GM18508 (cell line): ENCODE results near the gene RERE.
"Not testable (repeated sequence)": the region's sequence is repeated elsewhere in the genome, so short reads cannot be mapped to it uniquely, and the experiment has no call there.

Experiments
- ATAC-seq: cut with Tn5 transposase; IDR thresholded peaks from one replicate; pipeline ENCODE4 v1.9.1; 2021; ENCODE audit warnings: moderate number of reproducible peaks; ENCODE audit not compliant: insufficient read depth, unreplicated experiment

Gene RERE

DNA sequence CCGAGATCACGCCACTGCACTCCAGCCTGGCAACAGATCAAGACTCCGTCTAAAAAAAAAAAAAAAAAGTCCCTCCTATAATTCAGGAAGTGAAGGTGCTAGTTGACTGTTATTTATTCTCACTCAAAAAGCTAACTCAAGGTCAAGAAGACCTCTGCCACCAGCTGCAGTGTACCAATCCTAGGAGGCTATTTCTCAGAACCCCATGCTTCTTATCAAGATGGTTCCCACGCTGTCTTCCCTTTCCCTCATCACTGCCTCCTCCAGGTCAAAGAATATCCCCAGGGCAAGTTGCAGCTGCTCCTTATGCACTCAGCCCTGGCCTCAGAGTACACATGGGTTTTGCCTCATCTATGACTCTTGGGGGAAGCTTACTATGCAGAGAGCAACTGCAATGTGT lies 53.6 kb downstream of the RERE start:
- no peak for ATAC-seq

DNA sequence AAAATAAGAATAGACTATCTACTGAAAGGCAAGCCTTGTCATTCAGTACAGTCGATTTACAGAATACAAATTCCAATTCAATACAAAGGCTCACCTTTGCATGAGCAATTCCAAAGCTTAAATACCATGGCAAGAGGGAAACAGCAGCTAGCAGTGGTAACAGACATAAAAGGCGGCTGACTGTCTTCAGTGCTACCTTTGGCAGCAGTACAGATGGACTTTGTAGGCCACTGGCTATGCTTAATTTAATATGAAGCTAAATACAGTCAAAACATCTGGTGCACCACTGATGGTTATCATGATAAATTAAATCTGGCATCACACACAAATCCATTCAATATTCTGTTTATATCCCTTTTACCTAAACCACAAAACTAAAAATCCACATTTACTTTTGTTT lies 62.4 kb downstream of the RERE start:
- no peak for ATAC-seq

DNA sequence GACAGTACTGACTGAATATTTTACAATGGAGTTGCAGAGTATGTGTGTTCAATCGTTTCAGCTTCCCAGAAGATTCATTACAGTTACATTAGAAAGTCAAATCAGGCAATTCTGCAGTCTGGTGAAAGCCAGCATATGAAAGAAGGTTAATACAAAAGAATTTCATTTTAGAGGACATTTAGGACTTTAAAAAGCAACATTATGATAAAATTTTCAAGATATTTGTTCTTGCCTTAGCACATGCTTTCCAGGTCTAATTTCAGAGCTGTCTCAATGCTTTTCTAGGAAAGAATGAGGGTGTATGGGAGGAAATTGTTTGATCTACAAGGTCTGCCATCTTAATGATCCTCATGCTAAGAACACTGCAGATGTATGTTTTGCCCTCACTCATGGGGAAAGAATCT lies 63.2 kb downstream of the RERE start:
- no peak for ATAC-seq

DNA sequence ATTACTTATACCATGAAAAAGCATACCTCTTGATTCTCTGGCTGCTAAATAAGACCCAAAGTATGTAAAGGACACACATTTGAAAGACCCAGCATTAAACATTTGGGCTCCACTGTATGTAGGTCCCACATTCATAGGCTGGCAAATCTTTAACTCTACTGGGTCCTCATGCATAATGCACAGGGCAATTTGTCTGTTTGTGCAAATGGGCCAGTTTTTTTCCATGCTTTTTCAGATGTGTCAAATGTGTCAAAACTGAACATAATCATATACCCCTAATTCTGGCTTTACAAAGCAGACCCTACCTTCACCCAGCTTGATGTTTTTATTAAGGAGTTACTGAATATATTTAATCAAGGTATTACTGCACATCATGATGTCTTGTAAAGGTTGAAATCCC lies 63.7 kb downstream of the RERE start:
- no peak for ATAC-seq

DNA sequence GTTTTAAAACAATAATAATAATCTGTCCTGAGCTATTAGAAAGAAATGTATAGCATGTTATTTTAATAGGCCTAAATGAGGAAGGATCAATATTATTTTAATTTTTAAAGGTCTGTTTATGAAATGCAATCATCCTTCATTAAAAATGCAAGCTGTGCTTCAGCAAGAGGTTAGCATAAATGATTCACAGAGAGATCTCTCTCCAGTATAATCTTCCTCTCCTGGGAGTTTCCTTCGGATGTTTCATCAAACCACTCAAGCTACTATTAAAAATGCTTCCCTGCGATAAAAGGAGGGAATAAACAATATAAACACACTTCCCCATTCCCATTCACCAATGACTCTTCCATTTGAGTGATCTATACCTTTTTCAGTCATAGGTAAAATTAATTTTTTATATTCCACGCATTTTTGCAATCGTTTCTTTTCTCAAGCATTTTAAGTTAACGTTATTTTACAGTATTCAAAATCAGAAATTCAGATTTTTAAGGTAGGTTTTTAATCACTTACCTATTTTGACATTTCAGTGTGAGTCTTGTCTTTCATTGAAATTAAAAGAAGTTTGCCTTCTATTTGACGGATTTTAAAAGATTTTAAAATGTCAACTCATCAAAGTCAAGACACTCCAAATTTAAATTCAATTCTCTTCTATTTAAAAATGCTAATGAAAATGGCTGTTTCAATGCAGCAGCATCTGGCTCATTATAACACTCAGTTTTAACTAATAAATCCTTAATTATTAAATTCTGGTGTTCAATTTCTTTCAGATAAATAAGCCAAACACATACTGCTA lies 64.3 kb downstream of the RERE start:
- ATAC-seq: no peak

DNA sequence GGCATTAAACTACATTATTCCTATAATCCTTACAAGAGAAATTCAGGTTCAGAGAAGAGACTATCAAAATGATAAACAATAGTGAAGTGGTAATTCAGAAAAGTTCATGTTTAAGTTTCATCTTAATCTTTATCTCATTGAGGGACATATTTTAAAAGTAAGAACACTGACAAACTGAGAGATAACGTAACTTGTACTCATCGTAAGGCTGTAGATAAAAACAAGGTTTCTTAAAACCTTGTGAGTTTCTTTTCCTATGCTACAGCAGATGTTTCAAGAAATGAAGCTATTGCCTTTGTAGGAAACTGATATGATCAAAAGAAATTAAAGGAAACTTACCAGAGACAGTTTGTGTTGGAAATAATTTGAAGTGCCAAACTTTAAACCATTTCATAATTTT lies 65.0 kb downstream of the RERE start:
- ATAC-seq: no peak

DNA sequence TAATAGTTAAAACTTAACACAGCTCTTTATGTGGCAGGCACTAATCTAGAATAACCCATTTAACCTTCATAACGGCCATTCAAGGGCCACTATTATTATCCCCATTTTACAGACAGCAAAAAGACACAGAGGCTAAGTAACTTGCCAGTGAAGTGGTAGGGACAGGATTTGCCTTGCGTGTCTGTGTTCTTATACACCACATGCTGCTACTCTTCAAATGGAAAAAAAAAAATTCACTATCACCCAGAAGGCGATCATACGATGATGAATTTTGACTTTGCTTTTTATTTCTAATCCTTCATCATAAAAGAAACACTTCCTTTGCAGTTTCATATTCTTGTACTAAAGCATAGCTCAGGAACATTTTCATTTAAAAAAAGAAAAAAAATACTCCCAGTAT lies 65.5 kb downstream of the RERE start:
- no peak for ATAC-seq

DNA sequence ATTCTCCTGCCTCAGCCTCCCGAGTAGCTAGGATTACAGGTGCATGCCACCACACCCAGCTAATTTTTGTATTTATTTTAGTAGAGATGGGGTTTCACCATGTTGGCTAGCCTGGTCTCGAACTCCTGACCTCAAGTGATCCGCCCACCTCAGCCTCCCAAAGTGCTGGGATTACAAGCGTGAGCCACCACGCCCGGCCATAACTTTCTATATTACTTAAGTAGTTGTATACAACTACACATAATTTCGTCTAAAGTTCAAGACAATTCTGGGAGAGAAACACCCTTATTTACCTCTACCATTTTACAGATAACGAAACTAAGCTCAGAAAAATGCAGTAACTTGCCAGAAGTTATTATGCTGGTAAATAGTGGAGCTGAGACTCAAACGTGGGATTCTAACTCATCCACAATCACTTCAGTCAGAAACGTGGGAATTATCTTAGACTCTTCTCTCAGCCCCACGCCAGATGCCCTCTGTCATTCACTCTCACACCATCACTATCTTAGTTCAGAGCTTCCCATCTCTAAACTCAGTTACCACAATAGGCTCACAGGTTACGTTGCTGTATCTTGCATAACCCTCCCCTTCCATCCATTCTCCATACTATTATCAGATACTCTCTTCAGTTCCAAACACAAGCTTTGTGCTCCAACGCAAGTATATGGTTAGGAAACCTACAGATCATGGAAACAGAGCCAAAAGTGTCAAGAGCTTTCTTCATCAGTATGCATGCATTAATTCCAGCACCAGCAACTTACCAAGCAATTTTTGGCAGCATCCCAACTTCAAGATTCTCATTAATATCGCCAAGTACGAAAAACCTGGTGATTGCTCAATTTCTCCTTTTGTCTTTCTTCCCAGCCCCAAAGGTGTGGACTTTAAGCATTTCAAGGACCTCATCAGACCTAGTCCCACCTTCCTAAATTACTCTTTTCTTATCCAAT lies 69.3 kb downstream of the RERE start:
- no peak for ATAC-seq

DNA sequence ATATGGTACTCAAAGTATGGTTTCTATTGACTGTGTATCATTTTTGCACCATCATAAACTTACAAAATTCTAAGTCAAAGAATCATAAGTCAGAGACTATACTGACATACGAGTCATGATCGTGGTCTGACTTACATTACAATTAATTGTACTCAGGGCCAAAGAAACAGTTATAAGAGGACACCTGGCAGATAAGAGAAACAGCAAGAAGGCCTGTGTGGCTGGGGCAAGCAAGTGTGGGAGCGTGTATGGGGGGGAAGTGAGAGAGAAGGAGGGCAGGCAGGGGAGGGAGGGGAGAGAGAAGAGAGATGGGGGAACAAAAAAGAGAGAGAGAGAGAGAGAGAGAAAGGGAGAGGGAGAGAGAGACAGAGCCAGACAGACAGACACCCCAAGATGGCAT lies 70.9 kb downstream of the RERE start:
- no peak for ATAC-seq

DNA sequence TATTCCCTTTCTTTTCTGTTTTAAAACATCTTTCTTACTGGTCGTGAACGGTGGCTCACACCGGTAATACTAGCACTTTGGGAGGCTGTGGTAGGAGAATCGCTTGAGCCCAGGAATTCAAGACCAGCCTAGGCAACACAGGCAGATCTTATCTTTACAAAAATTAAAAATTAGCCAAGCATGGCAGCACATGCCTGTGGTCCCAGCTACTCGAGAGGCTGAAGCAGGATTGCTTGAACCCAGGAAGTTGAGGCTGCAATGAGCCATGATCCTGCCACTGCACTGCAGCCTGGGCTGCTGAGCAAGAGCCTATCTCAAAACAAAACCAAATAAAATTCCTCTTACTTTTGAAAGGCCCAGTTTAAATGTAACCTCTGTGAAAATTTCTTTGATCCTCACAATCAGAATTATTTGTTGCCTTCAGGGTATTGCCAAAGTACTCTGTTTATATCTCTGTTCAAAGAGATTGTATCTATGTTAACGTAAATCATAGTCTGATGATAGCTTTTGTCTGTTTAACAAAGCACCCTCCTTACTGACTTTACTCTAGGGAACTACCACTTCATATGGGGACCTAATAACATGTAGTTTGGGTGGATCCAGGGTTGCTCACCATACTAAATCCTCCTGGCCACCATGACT lies 71.6 kb downstream of the RERE start:
- no peak for ATAC-seq

DNA sequence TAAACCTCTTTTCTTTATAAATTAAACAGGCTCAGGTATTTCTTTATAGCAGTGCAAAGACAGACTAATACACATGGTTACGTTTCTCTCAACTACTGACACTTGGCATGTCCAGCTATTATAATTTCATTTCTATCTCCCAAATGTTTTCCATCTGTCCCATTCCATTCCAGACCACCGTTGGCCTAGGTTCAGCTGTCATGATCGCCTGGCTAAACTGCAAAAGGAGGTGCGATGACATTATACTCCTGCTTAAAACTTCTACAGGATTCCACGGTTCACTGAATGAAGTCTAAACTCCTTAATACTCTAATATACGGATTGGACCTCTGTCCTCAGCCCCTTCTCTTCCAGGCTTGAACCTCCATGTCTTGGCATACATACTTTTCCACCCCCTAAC lies 72.1 kb downstream of the RERE start:
- ATAC-seq: no peak

DNA sequence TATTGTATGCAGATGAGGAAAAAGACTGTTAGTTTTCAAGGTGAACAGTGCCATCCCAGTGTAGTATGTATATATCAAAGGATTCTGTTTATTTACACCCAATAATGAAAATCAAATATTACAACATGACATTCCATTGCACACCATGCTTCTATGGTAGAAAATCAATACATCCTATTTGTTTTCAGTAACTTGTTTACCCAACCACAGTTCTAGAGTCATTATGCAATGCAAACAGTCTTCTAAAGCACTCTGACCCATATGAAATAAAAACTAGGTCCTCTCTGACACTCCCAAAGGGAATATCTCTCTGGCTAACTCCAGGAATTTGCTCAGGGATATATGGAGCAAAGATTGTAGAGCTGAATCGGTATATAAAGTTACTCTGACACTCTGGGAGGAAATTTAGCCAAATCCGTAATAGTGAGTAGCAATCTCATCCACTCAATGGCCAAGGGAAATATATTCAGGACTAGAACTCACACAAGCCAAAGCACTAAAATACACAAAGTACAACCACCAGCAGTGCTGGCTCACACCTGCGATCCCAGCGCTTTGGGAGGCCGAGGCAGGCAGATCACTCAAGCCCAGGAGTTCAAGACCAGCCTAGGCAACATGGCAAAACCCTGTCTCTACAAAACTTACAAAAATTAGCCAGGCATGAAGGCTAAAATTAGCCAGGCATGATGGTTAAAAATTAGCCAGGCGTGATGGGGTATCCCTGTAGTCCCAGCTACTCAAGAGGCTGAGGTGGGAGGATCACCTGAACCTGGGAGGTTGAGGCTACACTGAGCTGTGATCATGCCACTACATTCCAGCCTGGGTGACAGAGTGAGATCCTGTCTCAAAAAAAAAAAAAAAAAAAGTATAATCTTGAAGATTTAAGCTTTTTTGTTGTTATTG lies 75.2 kb downstream of the RERE start:
- no peak for ATAC-seq

DNA sequence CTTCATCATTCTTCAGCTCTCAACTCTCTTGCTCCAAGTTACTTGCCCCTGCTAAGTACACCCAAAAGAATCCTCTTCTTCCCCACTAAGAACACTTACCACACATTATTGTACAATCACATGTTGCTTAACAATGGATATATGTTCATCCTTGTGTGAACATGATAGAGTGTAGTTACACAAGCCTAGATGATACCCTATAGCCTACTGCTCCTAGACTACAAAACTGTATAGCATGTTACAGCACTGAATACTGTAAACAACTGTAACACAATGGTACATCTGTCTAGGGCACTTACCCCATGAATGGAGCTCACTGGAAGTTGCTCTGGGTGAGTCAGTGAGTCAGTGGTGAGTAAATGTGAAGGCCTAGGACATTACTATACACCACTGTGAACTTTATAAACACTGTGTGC lies 77.4 kb downstream of the RERE start:
- ATAC-seq: no peak

DNA sequence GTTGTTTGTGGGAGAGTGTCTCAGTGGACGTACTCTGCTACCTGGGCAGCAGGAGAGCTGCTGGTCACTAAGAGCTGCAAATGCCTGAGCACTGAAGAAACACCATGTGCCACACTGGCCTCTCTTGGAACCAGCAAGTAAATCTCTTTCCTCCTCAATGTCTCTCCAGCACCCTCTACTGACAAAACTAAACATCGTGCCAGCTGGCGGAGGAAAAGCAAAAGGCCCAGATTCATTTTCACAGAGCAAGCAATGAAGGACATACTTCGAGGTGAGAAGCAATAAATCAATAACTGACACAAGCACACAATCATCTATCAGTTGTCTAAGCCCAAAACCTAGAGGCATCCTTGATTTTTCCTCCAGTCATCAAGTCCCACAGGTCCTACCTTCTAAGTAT lies 78.1 kb downstream of the RERE start:
- ATAC-seq: no peak

DNA sequence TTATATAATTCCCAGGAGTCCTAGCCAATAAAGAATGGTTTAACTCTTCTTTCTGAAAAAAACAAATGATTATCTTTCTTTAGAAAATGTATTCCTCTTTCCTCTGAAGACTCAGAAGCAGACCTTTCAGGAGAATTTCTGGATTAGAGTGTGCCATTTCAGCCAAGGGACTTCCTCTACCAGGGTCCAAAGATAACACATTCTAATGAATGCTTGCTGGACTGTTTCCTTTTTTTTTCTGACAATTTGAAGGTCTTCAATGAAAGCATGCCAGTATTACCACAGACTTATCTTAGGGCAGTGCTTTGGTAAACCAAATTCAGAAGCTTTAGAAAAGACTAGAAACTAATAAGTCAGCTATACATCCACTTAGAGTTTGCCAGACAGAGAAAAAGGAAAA lies 80.5 kb downstream of the RERE start:
- ATAC-seq: no peak

DNA sequence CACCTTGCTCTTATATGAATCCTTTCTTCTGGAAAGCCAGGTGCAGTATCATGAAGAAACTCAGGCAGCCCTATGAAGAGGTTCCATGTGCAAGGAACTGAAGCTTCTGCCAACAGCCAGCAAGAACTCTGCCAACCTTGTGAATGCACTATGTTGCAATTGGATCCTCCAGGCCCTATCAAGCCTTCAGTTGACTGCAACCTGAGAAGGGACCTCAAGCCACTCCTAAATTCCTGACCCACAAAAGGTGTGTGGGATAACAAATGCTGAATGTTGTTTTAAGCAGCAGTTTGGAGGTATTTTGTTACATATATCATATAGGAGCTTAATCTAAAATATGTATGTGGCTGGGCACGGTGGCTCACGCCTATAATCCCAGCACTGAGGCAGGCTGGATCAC lies 84.0 kb downstream of the RERE start:
- no peak for ATAC-seq

DNA sequence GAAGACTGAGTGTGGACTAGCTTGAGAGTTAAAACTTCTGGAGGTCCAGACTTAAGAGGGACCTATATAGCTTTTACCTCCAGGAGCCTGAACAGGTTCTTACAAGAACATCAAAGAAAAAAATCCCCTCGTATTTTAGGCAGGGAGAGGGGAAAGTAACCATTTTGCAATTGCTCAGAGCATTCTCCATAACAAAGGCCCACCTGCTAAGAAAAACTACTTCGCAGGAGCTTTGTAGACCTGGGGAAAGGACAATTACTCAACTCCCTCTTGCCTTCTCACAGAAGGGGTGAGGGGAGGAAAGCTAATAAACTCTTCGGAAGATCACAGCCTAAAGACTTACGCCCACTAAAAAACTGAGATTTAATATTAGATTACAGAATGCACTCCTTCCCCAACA lies 86.3 kb downstream of the RERE start:
- ATAC-seq: no peak

DNA sequence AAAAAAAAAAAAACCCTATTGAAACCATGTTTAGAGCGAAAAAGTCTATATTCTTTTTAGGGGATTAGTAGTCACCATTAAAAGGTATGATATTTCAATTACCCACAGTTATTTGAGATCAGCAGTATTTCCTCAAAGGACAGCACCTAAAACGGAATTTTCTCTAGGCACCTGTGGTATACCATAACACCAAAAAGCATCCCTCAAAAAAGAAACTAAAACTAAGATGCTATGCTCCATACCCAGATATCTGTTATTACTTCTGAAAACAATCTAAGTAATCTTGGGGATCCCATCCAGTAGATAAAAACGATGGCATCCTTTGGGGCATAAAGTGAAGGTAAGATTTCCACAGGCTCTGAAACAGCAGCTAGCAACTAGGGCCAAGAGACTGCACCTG lies 89.0 kb downstream of the RERE start:
- ATAC-seq: no peak

DNA sequence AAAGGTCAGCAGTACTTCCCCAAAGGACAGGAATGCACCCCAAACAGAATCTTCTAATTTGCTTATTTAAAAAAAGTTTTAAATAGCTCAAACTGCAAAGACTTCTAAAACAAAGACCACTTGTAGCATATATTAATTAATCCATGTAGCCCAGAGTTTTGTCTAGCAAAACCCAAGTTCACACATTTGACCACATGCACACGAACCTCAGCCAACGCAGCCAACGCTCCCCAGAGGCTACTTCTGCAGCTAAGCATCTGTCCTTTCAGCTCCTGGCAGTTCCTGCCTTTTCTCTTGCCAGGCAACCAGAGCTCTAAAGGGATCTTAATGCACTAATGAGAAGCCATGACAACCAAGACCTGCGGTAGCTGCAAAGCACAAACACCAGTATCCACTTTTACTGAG lies 89.6 kb downstream of the RERE start:
- ATAC-seq: no peak

DNA sequence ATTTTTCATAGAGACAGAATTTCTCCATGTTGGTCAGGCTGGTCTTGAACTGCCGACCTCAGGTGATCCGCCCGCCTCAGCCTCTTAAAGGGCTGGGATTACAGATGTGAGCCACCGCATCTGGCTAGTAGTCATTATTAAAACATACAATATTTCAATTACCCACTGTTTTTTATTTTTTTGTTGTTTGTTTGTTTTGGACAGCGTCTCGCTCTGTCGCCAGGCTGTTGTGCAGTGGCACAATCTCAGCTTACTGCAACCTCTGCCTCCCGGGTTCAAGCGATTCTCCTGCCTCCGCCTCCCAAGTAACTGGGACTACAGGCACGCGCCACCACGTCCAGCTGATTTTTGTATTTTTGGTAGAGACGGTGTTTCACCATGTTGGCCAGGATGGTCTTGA lies 90.1 kb downstream of the RERE start:
- not testable (repeated sequence) for ATAC-seq
